HFFc6 (cell line): ENCODE results near the gene PKIB. TPM values are rescaled to one million over a fixed set of nuclear protein-coding genes. Genes with fewer than 3 reads are reported as not detected.

Experiments
- DNase-seq: peaks from one replicate; pipeline ENCODE4 v3.0.0-alpha.2; 2018
- H3K27ac Mint-ChIP-seq: 2 replicates; pipeline ENCODE4 v1.8.0; 2020; ENCODE audit warnings: mild to moderate bottlenecking, mixed read lengths
- H3K27me3 Mint-ChIP-seq: 2 replicates; pipeline ENCODE4 v1.8.0; 2021; ENCODE audit warnings: mild to moderate bottlenecking, moderate library complexity, mixed read lengths; ENCODE audit not compliant: insufficient read depth
- H3K36me3 Mint-ChIP-seq: 2 replicates; pipeline ENCODE4 v1.8.0; 2021; ENCODE audit warnings: low read depth, mixed read lengths
- H3K4me1 Mint-ChIP-seq: 2 replicates; pipeline ENCODE4 v1.8.0; 2020; ENCODE audit warnings: low read depth, mixed read lengths
- H3K4me3 Mint-ChIP-seq: 2 replicates; pipeline ENCODE4 v1.8.0; 2020; ENCODE audit warnings: mild to moderate bottlenecking, moderate library complexity, mixed read lengths
- H3K9me3 Mint-ChIP-seq: 2 replicates; pipeline ENCODE4 v1.8.0; 2020; ENCODE audit warnings: mild to moderate bottlenecking, mixed read lengths
- CTCF ChIP-seq: fragments of 200-600 bp; sonication (generic); IDR thresholded peaks from 2 replicates; pipeline ENCODE4 v1.5.0; 2021; ENCODE audit warnings: antibody characterized with exemption, mild to moderate bottlenecking
- total RNA-seq, 6 experiments: library from RNA; stranded (reverse); fragmentation: NEBNext Ultra II Directional; extraction: Animal tissue kit (Norgen Biotek cat#: 25700); gene quantifications; 2 replicates in 1 of 6; 3 replicates in 5 of 6; pipeline ENCODE4 v1.2.3, GENCODE V29; 2021

The PKIB gene
- total RNA-seq, 6 experiments from 2014 or later, result 0.22 TPM; not detected in 5

DNA sequence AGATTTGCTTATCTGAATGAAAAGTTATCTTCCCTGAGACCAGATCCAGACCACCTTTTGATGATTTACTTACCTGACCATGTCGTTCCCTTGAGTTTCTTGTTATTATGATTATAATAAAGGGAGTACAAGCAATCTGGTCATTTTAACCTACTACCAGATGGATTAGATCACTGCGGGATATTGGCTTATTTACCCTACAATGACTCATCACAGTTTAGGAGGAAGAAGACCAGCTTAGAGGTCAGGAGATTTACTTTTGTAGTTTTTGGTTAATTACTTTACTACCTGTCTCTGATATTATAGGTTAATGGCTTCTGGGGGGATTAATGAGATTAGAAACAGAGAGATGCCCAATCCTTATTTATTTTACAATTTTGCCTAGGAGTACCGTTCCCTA, 10.7 kb downstream of the PKIB start:
- TF ChIP-seq CTCF, result no peak
- H3K27me3 Mint-ChIP-seq, result no peaks in the 10 kb centered on the region
- H3K9me3 Mint-ChIP-seq, result no peaks in the 10 kb centered on the region; the same call in 1 of the 2 replicates
- no peak overlapping the region for H3K4me3 Mint-ChIP-seq
- no peak for DNase-seq
- H3K4me1 Mint-ChIP-seq, result no peaks in the 10 kb centered on the region
- no peaks in the 10 kb centered on the region for H3K36me3 Mint-ChIP-seq
- no peak overlapping the region for H3K27ac Mint-ChIP-seq

- H3K4me3 Mint-ChIP-seq, result no peak overlapping the region
- no peak overlapping the region for H3K27ac Mint-ChIP-seq
- H3K9me3 Mint-ChIP-seq, result no peaks in the 10 kb centered on the region; the same call in 1 of the 2 replicates
- no peak for TF ChIP-seq CTCF
- no peaks in the 10 kb centered on the region for H3K36me3 Mint-ChIP-seq
- no peaks in the 10 kb centered on the region for H3K4me1 Mint-ChIP-seq
- H3K27me3 Mint-ChIP-seq, result no peaks in the 10 kb centered on the region
- no peak for DNase-seq
These were observed 11.4 kb downstream of the PKIB start for GRCh38 chr6:122621638-122622037.

DNA sequence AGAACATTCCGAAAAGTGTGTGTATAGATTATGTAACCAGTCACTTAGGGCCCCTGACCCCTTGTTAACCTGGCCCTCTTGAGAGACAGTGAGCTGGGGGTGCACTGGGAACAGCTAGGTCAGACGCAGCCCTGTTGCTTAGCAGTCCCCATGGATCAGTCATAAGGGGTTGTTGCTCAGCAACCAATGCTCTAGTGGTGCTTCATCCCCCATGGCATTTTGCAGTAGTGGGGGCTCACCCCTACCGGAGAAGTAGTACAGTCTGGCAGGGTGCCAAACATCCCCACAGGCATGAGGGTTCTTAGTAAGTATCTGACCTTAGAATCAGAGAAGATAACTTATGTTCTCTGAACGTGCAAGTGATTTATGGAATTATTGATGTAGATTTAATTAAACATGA, 12.3 kb downstream of the PKIB start:
- H3K27ac Mint-ChIP-seq, result no peak overlapping the region
- no peak for DNase-seq
- no peaks in the 10 kb centered on the region for H3K27me3 Mint-ChIP-seq
- H3K9me3 Mint-ChIP-seq, result peaks cover 4% of the 10 kb centered on the region
- H3K4me3 Mint-ChIP-seq, result no peak overlapping the region
- no peaks in the 10 kb centered on the region for H3K4me1 Mint-ChIP-seq
- TF ChIP-seq CTCF, result no peak
- no peaks in the 10 kb centered on the region for H3K36me3 Mint-ChIP-seq

GRCh38 chr6:122623279-122623678, 13.1 kb downstream of the PKIB start:
- no peak overlapping the region for H3K4me3 Mint-ChIP-seq
- no peaks in the 10 kb centered on the region for H3K36me3 Mint-ChIP-seq
- DNase-seq, result no peak
- peaks cover 5% of the 10 kb centered on the region for H3K9me3 Mint-ChIP-seq
- no peaks in the 10 kb centered on the region for H3K27me3 Mint-ChIP-seq
- H3K4me1 Mint-ChIP-seq, result no peaks in the 10 kb centered on the region
- no peak overlapping the region for H3K27ac Mint-ChIP-seq
- TF ChIP-seq CTCF, result no peak

DNA sequence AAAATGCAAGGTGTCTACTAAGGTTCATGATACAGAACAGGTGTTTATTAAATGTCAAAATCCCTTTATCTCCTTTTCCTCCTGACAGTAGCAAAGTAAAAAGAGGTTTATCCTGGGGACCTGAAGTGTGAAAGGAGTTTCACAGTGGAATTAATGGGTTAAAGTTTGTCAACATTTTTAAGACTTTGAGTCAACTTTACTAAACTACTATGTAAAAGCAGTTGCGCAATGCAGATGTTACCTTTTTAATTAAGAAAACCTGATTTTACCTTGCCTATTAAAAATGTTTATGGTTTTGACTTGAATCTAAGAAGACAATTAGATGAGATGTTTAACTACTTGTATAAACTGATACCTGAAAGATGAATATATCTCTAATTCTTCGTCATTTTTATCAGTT, 14.6 kb downstream of the PKIB start:
- H3K27ac Mint-ChIP-seq, result no peak overlapping the region

More for the DNA sequence above, 14.6 kb downstream of the PKIB start:
- DNase-seq, result no peak
- no peak for TF ChIP-seq CTCF
- Mint-ChIP-seq H3K4me1 (no peaks in the 10 kb centered on the region), H3K4me3 (no peak overlapping the region), H3K9me3 (peaks cover 5% of the 10 kb centered on the region), H3K36me3 (no peaks in the 10 kb centered on the region), H3K27me3 (no peaks in the 10 kb centered on the region)
